ENCODE results near the gene HCN2.

GRCh38 chr19:651114-651818 is 61.6 kb downstream of the HCN2 start:
- no peak for TF ChIP-seq CTCF (IDR thresholded peaks at IDR 0.05; ENCODE audit: poor library complexity, severe bottlenecking)
- TF ChIP-seq POLR2AphosphoS5 (IDR thresholded peaks at IDR 0.05): no peak
- no peak for TF ChIP-seq RAD21 (conservative IDR thresholded peaks at IDR 0.05)
- TF ChIP-seq MXI1 (conservative IDR thresholded peaks at IDR 0.05; ENCODE audit: poor library complexity, severe bottlenecking): no peak

All from neural cell (in vitro differentiated cells).